Activated CD8-positive, alpha-beta memory T cell treated with anti-CD3 and anti-CD28 coated beads, Interleukin-2, amount 50 U/mL, for 24 hours (primary cell): Measurements from ENCODE around the gene MTCH2.

Experiments used
- DNase-seq: peaks from one replicate; pipeline ENCODE4 v3.0.0-alpha.2; 2020; ENCODE audit errors: extremely low read depth

The MTCH2 gene

DNA sequence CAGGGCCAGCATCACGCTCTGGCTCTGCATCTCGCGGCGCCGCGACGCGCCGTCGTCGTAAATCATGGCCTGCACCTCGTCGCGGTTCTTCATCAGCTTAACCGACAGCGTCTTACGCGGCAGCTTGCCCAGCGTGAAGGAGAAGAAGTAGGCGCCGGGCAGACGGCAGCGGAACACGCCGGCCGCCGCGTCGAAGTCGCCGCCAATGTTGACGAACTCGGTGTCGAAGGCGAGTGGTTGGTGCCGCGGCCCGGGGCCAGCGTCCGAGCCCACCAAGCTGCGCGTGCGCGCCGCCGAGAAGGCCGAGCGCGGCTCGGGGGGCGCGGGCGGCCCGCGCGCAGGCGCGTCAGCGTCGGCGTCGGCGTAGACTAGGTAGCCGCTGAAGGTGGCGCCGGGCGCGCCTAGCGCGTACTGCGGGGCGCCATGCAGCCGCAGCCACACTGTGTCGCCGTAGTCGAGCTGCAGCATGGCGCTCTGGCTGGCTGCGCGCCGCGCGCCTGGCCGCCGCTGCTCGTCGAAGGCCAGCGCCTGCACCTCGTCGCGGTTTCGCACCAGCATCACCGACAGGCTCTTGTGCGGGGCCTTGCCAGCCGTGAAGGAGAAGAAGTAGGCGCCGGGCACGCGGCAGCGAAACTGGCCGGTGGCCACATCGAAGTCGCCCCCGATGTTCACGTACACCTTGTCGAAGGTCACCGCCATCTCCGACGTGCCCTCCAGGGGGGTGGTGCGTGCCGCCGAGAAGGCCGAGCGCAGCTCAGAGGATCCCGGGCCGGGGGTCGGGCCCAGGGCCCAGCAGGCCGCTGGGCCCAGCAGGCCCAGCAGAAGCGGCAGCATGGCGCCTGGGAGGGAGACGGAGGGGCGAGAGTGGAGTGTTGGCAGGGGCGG lies 52.1 kb downstream of the MTCH2 start:
- DNase-seq, result no peak

DNA sequence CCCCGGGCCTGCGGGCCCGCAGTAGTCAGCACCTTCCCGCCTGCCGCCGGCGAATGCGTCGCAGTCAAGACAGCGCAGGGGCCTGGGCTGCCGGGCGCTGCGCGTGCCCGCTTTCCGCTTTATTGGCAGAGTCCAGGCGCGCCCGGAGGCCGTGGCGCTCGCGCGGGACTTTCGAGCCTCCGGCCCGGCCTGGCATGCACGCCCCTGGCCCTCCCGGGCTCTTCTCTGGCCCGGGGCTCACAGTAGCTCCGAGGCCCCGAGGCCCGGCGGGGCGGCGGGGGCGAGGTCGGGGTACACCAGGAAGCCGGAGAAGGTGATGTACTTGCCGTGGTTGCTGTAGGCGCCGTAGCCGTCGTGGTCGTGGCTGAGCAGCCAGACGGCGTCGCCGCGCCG lies 52.8 kb downstream of the MTCH2 start:
- DNase-seq, result no peak

DNA sequence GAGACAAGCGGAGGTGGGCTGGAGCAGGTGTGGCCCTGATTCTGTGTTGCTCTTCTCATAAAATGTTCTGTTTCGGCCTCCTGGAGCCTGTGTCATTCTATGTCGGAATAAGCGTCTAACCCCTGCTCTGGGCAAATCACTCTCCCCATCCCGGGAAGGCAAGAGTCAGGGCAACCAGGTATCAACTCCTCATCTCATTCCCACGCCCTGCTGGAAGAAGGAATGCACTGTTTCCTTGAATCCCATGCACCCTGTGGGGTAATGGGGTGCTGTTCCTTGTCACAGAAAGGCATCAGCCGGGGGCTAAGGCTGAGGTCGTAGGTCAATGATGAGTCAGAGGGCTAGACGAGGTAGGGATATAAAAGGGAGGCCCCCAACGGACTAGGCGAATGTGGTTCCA lies 53.2 kb downstream of the MTCH2 start:
- DNase-seq, result no peak

DNA sequence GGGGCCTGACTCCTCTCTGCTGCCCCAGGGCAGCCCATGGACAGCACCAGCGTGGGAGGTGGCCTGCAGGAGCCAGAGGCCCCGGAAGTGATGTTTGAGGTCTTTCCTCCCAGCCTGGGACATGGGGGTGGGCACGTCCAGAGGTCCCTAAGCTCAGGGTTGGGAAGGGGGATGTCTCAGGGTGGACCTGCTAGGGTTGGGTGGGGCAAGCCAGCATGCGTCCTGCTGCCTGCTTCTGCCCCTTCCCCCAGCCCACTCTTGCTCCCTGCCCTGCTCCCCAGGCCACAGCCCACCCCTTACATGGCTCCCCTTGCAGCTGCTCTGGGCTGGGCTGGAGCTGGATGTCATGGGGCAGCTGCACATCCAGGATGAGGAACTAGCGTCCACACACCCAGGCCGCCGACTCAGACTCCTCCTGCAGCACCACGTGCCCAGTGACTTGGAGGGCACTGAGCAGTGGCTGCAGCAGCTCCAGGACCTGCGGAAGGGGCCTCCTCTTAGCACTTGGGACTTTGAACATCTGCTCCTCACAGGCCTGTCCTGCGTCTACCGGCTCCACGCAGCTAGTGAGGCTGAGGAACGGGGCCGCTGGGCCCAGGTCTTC lies 54.5 kb downstream of the MTCH2 start:
- no peak for DNase-seq

DNA sequence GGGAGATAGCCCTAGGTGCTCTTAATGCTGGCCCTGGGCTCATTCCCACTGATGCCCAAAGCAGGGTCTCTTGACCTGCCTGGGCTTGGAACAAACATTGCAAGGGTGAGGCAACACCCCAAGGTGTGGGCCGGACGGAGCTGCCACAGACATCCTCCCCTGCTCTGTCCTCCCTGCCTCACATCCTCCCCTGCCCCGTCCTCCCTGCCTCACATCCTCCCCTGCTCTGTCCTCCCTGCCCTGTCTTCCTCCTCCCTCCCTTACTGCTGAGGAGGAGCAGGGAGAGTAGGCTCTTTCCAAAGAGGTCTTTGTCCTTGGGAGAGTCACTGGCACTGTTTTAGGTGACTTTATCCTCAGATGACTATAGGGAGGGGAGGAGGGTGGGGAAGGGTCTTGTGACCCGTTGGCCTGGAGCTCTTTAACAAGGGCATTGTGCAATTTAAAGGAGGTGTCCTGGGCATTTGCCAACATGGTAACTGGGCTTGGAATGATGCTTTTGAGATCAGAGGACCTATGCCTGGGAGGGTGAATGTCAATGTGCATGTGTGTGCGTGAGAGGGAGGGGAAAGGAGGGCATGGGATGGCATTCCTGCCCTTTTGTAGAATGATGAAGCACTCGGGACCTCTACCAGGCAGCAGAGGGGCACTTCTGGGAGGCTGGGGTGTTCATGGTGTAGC lies 55.2 kb downstream of the MTCH2 start:
- no peak for DNase-seq

DNA sequence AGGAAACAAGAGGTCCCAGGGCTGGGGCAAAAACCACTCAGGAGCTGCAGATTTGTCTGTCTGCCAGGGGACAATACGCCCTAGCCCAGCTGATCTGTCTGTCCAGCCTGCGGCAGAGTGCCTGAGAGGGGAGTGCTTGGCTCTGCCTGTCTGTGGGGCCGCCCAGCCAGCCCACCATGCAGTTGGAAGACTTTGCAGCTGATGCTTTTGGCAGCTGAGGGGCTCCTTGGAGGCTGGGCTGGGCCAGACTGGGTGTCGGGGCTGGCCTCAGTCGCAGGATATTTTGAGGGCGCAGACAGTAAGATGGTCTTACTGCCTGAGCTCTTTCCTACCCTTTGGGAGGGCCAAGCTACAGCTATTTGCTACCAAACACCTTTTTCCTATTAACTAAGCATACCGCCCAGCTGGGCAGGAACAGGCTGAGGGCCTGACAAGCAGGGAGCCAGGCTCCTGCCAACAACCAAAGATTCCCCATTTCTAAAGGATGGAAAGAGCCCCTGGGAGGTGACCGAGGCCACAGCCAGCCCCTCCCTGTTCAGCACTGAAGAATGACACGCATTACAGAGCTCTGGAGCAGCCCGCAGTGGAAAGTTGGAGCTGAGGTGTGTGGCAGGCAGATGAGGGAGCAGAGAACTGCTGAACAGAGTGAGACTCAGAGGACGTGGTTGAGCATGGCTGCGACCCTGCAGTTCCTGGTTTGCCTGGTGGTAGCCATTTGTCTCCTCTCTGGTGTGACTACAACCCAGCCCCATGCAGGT lies 56.1 kb downstream of the MTCH2 start, which contains the start of gene FAM180B:
TSS of gene FAM180B (plus strand) at position 581 of the 758 bp plus-strand sequence. CDS start at position 672, 91 bp downstream.
- DNase-seq, result no peak

DNA sequence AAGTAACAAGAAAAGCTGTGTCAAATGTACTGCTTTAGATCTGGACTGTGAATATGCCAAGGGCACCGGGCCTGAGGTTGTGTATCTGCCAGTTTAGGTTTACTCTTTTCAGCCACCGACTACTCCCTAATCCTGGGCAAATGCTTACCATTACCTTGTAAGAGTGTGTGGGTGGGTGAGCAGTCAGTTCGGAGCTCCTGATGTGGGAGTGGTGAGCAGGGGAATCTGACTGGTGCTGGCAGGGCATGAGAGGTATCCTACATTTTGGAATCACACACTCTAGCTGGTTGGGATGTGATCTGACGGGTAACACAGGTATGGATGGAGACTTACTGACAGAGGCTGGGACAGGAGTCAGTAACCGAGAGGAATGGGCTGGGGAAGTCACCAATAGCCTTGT lies 58.5 kb downstream of the MTCH2 start:
- DNase-seq, result no peak

DNA sequence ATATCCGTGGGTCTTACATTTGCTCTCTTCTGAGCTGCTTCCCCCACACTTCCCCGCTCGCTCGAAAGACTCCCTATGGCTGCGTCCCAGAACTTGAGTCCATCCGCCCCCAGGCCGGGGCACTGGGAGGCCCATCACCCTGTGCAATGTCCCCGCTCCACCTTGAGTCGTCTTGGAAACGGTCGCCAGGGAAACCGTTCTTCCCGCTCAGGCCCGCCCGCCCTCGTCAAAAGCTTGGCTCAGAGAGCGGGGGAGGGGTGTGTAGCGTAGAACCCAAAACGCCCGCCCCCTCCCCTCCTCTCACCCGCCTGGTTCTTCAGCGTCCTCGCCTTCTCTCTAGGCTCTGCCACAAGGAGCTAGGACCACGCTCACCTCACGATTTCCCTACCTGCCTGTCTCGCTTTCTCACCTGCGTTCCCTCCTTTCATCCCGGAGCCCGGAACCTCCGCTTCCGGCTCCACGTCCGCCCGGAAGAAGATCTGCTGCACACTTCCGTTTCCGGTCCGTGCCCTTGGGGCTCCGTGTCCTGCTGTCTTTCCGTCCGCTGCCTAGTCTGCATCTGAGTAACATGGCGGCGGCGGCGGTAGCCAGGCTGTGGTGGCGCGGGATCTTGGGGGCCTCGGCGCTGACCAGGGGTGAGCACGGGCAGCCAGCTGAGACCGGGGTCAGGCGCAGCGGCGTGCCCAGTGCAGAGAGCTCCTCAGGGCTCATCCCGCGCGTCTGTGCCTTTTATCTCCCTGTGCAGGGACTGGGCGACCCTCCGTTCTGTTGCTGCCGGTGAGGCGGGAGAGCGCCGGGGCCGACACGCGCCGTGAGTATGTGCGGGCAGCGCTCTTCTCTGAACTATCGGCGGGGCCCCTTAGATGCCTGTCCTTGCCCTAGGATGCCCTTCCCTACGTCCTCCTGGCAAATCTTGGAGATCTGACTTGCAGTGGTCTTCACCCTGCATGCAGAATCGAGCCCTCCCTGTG lies 63.5 kb downstream of the MTCH2 start, which contains the start of the genes KBTBD4 and NDUFS3:
TSS of gene KBTBD4 (minus strand) at position 447 of the 971 bp plus-strand sequence. CDS start at position 428, 19 bp downstream.
TSS of gene NDUFS3 (plus strand) at position 551 of the 971 bp plus-strand sequence. CDS start at position 569, 18 bp downstream.
- peak; percentile 65 for DNase-seq

DNA sequence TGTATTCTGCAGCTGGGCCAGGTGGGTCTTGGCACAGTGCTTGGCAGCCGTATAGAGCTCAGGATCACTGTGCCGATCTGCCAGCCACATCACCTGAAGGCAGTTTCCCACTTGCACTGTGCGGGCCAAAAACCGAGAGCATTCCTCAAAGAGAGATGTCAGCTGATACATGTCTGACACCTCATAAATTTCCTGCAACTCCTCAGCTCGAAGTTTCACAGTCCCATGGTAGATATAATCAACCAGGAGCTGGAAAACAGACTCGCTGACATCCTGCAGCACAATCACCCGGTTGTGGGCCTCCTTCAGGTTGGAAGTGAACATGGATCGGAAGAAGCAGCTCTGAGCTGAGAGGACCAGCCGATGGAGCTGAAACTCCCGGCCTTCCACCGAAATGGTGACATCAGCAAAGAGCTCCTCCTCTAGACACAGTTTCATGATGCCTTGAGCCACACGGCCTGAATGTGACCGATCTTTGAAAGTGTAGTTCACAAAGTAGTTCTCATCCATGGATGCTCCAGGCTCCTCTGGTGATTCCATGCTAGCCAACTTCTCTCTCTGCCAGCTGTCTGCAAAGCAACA lies 64.8 kb downstream of the MTCH2 start:
- DNase-seq, result no peak

DNA sequence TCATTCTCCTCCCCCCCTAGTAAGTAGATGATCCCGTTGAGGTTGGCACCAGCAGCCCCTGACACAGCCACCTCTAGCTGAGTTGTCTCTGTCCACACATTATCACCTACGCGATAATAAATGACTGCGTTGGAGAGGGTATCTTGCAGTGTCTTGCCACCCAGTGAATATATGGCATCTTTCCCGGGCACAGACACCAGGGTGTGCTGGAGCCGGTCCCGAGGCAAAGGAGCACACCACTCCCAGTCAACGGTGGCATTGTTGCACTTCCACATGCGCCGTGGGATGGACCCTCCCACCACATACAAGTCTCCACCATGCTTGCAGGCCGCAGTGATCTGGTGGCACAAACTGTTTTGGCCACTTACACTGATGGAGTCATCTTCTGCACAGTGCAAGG lies 69.0 kb downstream of the MTCH2 start:
- no peak for DNase-seq

DNA sequence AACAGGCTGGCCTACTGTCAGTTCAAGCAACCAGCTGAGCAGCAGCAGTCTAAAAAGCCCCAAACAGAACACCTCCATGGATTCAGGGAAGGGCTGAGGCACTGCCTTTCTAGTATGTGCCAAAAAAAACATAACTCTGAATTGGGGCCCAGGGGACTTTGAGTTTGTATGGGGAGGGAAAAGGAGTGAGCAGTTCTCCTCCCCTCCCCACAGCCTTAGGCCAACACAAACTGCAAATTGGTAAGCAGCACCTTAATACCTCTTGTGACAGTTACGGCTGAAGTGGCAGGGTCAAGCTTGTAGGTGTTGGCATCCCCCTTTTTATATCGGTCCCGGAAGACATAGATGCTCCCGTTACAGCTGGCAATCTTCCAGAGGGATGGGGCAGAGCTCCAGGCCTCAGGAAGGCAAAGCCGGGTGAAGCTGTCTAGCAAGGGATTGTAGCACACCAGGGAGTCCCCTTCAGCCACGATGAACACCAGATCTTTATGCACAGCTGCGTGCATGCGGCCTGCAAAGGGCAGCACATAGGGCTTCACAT lies 69.6 kb downstream of the MTCH2 start:
- DNase-seq, result no peak

DNA sequence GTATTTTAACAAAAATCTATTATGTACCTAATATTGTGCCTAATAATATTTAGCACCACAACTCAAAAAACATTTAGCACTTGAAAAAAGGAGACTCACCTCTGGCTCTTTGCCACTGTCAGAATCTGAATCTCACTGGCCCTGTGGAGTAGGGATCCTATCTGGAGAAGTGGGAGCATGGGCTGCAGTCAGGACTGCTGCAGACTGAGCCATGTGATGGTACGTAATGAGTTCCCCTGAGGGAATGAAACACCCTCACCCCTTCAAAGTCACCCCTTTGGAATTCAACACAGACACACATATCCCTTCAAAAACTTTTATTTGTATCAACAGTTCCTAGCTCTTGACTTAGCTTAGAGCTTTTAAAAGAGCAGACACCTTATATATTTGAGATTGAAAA lies 70.5 kb downstream of the MTCH2 start:
- DNase-seq, result no peak

DNA sequence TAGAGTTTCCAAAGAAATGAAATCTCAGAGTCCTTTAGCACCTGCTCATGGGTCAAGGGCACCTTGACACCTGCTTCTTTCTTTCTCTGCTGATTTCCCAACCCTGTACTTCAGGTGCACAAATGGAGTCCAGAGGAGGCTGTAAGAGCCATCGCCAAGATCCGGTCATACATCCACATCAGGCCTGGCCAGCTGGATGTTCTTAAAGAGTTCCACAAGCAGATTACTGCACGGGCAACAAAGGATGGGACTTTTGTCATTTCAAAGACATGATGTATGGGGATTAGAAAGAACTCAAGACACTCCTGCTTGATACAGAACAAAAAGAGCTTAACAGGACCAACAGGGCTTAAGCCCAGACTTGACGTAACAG lies 71.0 kb downstream of the MTCH2 start:
- DNase-seq, result no peak

DNA sequence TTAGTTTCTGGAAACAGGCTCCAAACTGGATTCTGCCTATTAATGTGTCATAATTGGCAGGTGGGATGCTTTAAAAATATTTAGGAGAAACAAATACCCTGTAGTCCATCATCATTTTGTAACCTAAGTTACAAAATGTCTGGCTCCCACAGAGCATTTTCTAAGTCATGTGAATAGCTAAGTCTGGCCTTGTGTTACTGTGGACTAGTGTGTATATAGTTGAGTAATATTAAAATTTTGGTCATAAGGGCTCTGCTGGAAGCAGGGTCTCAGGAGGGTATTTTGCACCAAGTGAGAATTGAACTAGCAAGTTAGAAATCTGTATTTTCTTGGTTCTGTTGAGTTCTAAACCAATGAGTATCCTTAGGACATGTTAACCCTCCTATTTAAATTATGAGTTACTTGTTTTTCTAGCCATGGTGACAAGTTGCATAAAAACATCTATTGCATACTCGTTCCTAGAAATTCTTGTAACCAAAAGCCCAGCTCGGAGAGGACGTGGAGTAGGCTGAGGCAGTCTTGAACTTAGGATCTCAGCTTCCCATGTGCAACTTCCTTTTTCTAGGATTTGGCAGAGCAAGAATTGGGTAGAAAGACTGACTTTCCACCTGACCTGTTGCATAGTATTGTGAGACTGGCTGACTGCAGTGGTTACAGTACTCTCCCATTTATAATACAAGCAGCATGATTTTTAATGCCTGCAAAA lies 71.6 kb downstream of the MTCH2 start:
- no peak for DNase-seq

DNA sequence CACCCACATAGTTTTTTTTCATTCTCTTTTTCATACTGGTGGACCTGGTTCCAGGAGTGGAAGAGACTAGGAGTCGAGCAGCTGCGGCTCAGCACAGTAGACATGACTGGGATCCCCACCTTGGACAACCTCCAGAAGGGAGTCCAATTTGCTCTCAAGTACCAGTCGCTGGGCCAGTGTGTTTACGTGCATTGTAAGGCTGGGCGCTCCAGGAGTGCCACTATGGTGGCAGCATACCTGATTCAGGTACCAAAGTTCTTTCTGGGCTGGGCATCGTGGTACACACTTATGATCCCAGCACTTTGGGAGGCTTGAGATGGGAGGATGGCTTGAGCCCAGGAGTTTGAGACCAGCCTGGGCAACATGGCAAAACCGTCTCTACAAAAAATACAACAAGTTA lies 72.7 kb downstream of the MTCH2 start:
- DNase-seq, result no peak
